ENCODE results near the gene MSN. TPM values are rescaled to one million over a fixed set of nuclear protein-coding genes. Genes with fewer than 3 reads are reported as not detected.
"Not testable (repeated sequence)": the region's sequence is repeated elsewhere in the genome, so short reads cannot be mapped to it uniquely, and the experiment has no call there.

Gene MSN
- 0.22 and 0.32 TPM in 2 replicates for polyA plus RNA-seq (2014; cell fraction: cytosol; rRNA removed)
- 0.17 TPM in 1 of 2 replicates, not detected in the other for polyA plus RNA-seq (2014; cell fraction: nucleus; rRNA removed)

DNA sequence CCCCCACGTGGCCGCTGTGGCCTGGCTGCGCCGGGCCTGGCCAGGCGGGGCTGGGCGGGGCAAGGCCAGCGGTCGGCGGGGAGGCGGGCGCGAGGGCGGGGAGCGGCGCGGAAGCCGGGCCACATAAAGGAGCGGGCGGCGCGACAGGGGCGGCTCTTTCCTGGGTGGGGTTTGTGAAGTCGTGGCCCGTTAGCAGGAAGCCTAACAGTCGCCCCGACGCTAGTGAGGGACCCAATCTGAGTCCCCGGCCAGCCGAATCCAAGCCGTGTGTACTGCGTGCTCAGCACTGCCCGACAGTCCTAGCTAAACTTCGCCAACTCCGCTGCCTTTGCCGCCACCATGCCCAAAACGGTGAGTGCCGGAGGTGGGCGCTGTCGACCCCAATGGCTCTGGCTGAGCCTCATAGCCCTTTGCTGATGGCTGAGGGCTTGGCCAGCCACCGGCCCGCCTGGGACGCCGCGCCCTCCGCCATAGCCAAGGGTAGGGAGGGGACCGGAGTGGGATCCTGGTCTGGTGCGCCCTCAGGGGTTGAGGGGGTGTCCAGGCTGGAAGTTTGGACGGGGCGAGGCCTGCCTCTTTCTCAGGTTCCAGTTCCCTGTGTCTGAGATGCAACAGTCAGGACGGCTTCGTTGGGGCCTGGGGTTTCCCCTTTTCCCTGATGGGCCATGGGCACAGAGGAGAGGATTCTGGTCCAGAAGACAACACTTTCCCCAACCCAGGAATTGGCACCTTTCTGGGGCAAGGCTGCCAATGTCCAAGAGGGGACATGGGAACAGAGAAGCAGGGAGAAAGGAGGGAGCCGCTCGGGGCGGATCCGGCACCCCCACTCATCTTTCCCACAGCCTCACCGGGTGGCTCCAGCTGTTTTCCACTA lies at the start of gene MSN:
Gene MSN, plus strand, starts transcription at position 152 of the 874 bp plus-strand sequence. Its CDS starts 188 bp downstream, at position 340.
- DNase-seq (ENCODE audit: low spot score) = no peak

DNA sequence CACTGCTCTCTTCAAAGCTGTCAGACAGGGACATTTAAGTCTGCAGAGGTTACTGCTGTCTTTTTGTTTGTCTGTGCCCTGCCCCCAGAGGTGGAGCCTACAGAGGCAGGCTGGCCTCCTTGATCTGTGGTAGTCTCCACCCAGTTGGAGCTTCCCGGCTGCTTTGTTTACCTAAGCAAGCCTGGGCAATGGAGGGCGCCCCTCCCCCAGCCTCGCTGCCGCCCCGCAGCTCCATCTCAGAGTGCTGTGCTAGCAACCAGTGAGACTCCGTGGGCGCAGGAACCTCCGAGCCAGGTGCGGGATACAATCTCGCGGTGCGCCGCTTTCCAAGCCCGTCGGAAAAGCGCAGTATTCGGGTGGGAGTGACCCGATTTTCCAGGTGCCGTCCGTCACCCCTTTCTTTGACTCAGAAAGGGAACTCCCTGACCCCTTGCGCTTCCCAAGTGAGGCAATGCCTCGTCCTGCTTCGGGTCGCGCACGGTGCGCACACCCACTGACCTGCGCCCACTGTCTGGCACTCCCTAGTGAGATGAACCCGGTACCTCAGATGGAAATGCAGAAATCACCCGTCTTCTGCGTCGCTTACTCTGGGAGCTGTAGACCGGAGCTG lies 47.3 kb upstream of the MSN start:
- DNase-seq (ENCODE audit: low spot score) = not testable (repeated sequence)

DNA sequence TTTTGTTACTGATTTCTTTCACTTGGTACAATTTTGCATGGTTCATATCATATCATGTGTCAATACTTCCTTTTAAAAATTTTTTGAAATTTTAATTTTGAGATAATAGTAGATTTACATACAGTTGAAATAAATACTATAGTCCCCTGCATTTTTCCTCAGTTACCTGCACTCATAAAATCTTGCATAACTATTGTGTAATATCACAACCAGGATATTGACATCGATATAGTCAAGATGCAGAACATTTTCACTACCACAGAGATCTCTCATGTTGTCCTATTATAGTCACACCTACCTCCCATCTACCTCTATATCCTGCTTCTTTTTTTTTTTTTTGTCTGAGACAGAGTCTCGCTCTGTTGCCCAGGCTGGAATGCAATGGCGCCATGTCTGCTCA lies 36.7 kb upstream of the MSN start:
- no peak for DNase-seq (ENCODE audit: low spot score)

DNA sequence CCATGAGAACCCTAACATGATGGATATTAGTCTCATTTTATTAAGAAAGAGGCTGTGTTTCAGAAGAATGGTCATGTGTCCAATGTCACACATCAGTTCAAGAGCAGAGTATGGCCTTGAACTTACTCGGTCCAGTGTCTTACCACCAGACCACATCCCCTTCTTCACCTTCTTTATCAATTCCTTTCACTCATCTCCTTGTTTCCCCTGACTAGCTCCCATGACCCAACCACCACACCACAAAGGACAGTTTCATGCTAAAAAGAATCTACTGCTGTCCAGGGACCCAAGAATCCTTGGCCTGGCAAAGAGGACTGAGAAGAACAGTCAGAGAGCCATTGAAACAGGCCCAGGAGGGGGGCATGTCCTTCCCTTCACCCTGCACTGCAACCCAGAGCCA lies 33.6 kb upstream of the MSN start:
- DNase-seq (ENCODE audit: low spot score) = no peak

DNA sequence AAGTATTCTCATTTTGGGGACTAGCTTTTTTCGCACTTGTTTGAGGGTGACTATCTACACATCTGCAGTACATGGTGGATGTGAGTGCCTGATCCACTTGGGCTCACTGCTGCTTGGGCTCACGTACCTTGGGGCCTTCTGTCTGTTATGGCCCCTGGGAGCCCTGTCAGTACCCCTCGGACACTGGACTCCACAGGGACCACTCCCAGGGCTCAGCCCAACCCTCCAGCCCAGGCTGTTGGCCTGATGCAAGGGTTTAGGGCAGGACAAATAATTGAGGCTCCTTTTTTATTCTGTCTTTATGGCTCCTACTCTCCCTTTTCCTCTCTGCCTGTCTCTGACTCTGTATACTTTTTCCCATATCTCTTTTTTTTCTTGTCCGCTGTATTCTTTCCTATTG lies 32.7 kb upstream of the MSN start:
- no peak for DNase-seq (ENCODE audit: low spot score)

DNA sequence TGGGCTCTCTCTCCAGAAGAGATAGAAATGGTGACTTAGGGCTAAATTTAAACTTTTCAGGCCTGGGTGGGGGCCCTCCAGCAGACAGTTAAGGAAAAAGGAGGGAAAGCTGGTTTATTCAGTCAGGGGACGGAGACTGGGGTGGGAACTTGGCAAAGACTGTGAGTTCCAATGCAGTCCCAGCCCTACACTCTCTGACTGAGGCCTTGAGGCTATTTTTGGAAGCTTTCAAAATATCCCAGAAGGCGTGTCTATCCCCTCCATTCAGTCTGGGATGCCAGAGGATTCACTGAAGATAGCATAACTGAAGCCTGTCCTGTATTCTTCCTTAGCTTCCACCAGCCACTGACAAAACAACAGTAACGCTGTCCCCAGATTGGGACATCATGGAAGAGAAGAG lies 32.1 kb upstream of the MSN start:
- DNase-seq (ENCODE audit: low spot score) = no peak

DNA sequence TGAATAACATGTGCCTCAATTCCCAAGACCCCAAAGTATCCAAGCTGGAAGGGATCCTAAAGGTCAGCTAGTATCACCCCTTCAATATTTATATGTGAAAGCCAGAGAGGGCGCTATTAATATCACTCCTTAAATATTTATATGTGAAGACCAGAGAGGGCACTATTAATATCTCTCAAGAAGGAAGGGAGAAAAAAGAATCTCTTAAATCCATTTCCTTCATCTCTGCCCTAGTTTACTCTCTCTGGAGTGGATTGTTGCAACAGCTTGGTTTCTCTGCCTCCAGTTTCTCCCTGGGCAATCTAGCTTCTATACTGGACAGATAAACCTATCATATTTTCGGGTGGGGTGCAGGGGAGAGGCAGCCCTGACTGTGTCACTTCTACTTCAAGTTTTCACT lies 31.6 kb upstream of the MSN start:
- no peak for DNase-seq (ENCODE audit: low spot score)

DNA sequence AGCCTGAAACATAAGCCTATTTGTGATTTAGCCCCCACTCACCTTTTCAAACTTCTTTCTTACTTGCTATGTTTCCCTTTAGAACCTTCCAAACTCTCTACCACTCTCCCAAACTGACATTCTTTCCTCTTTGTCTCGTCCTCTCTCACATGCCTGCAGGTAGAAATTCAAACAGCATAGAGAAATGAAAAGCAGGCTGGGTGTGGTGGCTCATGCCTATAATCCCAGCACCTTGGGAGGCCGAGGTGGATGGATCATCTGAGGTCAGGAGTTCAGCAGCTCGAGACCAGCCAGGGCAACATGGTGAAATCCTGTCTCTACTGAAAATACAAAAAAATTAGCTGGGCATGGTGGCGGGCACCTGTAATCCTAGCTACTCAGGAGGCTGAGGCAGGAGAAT lies 31.2 kb upstream of the MSN start:
- DNase-seq (ENCODE audit: low spot score) = not testable (repeated sequence)

DNA sequence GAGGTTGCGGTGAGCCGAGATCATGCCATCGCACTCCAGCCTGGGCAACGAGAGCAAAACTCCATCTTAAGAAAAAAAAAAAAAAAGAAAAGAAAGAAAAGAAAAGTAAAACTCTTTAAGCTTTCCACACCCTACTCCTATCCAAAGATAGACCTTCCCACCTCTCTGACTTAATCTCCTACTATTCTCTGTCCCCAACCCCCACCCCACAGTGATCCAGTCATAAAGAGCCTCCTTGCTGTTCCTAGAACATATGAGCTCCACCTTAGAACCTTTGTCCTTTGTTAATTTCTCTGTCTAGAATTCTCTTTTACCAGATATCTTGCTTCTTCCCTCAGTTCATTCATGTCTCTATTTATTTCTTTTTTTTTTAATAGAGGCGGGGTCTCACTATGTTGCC lies 30.1 kb upstream of the MSN start:
- no peak for DNase-seq (ENCODE audit: low spot score)

DNA sequence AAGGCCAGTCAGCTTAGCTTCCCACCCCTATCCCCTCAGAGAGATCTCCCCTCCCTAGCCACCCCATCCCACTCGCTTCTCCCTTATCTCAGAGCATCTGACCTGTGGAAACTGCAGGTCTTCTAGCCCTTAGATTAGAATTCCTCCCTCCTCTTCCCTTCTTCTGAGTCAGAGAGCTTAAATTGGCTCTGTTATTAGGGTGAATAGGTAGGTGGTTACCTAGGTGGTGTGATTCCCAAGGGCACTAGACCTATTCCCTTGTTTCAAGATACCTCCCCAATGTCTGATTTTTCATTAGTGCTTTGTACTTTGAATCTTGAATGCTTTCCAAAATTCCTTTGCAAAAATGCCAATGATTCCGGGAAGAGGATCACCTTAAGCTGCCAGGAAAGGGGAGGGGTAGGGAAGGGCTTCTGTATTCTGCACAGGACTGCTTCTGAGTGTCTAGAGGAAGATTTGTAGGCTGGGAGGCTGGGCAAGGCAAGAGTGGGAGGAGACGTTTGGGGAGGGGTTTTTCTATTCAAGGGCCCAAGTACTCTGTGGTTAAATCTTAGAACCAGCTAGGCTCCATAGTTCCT lies 24.5 kb upstream of the MSN start:
- no peak for DNase-seq (ENCODE audit: low spot score)

DNA sequence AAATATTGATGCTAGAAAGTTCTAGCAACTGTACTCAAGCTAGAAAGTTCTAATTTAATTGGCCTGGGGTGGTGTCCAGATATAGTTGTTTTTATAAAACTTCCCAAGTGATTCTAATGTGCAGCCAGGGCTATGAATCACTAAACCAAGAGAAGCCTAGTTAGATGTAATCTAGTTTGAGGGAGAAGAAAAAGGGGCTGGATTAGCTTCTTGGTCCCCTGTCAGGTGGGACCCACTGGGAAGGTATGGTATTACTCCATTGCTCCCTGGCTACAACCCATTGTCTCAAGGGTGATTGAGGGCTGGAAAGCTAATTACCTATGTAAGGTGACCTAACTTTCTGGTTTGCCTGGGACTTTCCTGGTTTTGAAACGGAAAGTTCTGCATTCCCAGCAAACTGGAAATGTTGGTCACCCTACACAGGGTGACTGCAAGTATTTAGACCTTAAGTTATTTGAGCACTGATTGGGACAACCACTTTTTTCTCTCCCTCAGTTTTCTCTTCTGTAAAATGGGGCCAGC lies 23.9 kb upstream of the MSN start:
- DNase-seq (ENCODE audit: low spot score) = no peak

DNA sequence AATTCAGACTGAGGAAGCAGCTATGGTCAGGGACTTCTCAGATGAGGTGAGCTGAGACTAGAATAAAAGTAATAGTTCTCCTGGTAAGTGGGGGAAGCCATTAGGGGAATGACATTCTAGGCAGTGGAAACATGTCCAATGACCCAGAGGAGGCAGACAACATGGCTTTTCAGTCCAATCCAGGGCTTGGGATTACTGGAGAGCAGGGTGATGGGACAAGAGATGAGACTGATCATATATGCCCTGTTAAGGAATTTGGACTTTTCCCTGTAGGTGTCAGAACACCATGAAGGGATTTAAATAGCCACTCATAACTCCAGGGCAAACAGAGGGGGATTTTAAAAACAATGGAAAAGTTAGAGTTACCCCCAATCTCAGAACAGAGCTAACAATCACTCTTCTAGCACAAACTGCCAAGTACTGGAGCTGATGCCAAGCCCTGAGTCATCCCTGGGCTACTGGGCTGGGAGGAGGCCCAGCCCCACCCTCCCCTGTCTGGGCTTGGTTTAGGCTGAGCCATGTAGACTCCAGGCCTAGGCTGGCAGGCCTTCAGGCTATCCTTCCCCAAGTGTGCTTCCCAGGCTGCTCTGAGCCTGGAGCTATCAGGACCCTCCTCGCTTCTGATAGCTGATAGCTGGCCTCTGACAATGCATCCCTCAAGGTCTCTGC lies 22.7 kb upstream of the MSN start:
- DNase-seq (ENCODE audit: low spot score) = no peak

DNA sequence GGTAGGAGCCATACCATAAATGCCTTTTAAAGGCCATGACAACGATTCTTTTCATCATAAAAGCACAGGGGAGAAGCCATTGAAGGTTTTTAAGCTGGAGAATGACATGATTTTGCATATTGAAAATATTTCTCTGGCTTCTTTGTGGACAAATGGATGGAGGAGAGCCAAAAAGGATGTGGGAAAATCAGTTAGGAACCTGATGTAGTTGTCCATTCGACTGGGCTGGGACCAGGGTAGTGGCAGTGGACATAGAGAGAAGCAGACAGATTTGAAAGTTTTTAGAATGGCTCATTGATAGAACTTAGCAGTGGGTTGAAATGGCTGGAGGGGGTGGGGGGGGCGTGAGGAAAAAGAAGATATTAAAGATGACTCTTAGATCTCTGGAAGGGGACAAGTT lies 19.7 kb upstream of the MSN start:
- no peak for DNase-seq (ENCODE audit: low spot score)

DNA sequence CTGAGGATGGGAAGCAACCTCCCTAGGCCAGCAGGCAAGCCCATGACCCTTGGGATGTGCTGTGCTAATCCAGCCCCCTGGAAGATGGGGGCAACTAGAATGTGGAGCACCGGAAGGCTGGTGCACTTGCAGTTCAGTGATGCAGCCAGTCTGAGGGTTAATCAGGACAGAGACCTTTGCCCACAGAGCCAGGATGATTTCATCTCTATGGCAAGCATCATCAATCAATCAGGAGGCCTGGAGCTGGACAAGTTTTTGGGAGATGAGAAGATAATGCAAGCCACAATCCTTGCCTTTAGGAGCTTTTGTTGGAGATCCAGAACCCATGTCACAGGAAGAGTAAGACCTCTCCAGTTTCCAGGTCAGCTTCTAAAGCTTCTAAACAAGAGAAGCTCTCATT lies 15.4 kb upstream of the MSN start:
- DNase-seq (ENCODE audit: low spot score) = no peak

DNA sequence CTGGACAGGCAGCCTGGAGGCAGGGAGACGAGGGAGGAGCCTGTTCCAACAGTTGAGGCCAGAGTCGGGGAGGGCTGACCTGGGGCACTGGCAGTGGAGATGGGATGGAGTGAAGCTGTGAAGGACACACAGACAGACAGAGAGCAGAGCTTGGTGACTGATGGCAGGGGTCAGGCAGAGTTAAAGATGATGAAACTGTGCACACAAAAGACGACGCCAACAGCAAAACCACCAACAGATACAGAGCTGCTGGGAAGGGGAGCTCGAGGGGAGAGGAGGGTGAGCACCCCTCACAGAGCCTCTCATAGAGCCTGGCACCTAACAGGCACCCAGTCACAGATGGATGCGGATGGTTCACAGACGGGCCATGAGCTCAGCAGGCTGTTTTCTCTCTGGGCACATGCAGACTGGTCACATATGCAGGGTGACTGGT lies 10.4 kb upstream of the MSN start:
- not testable (repeated sequence) for DNase-seq (ENCODE audit: low spot score)

DNA sequence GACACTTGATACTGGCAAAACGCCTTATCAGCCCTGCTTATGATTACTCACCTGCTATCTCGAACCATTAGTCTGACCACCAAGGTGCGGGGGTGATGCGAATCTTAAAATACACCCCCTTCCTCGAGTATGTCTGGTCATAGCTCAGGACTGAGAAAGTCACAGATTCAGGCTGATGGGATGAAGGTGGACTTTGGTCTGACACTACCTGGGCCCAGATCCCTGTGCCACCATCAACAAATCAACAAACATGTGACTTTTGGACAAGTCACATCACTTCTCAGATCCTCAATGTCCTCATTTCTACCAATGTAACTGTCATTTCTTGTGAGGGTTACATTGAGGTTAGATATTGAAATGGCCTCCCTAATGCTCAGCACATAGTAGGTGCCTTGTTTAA lies 9.8 kb upstream of the MSN start:
- no peak for DNase-seq (ENCODE audit: low spot score)

DNA sequence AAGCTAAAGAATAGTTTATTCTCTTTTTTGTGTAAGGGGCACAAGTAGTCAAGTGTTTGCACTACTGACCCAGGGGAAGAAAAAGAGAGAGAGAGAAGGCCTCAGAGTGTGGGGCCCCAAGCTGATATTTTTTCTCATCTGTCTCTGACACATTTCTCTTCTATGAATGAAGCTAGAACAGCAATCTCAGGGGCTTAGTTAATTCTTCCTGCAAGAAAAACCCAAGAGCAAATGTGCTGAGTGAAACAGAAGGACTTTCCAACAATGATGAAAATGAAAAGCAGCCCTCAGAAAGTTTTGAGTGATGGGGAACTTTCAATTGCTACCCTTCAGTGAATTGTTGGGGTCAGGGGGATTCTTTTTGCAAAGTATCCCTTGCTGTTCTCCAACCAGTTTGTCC lies 9.2 kb upstream of the MSN start:
- no peak for DNase-seq (ENCODE audit: low spot score)

DNA sequence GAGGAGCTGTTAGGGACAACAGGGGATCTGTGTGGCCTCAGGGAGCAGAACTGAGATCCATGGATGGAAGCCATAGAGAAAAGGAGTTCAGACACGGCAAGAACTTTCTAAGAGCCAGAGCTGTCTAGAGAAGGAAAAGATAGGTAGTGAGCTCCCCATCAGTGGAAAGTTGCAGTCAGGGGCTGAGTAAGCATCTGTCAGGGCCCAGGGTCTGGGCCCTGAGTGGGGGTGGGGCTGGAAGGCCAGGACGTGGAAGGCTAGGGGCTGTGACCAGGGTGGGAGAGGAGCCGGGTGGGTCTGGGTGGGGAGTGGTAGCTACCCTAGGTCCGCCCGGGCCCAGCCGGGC lies 324 bp upstream of the MSN start:
- no peak for DNase-seq (ENCODE audit: low spot score)

DNA sequence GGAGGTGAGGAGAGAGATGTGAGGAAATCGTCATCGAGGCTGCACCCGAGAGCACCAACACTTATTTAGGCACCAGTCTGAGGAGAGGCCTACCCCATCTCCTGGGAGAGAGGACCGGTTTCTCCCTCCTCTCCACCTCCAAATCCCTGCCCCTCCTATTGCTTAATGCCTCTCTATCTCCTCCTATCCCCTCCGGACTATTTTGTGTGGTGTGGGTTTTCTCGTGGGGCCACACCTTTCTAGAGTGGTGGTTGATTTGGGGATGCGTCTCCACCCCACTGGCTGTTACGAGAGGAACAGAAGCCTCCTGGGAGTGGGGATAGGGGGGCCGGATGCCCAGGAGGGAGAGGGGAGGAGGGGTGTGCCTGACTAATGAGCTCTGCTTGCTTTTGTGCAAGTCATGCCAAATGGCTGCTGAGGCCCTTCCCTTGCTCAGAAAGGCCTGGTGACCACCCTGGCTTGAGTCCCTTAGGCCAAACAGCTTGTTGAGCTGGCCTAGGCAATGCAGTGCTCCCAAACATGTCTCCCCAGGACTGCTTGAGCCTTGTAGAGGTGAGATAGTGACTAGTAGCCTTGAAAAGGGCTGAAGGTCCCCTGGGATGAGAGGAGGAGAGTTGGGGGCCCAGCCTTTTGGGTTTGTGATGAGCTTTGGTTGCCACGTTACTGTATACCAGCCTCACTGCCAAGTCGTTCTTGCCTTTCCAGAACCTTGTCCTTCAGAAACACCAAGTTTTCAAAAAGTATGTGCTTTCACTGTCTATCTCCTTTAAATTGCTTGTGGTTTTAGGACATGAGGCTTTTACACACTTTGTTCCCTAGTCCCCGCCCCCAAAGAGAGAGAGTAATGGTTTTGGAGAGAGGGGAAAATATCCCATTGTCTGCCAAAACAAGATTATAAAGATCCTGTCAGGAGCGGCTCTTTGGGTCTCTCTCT lies 1.2 kb downstream of the MSN start:
- DNase-seq (ENCODE audit: low spot score) = no peak

DNA sequence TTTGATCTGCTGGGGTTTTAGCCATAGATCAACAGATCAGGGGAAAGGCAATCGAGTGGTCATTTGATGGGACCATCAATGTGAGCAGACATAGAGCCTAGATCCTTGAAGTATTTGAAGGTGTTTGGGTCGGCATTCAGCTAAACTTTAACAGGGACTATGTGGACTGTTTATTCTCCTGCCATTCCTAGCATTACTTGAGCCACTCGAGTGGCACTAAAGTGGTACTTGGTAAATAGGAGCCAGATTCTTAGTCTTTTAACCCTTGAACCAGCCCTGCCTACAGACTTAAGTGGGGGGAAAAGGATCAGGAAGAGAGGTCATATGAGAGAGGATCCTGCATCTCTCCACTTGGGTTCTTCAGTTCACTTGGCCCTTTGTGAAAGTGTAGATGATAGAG lies 3.8 kb downstream of the MSN start:
- DNase-seq (ENCODE audit: low spot score) = no peak

DNA sequence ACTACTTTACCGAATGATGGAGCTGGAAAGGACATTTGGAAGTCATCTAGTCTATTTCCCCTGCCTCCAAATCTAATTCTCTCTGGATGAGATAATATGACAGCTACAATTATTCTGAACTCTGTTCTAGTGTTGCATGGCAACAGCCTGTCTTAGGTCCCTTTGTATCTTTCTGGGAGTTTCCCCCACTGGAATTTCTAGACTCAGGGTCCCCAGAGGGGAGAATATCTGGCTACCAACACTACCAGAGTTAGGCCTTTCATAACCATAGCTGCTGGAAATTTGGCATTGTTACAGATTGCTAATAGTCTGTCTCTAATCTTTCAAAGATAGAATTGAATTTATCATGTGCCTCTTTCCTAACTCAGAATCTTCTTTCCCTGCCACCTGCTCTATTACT lies 4.5 kb downstream of the MSN start:
- no peak for DNase-seq (ENCODE audit: low spot score)
